Immature natural killer cell (primary cell): ENCODE data around the gene PRKN. TPM values are rescaled to one million over a fixed set of nuclear protein-coding genes. Genes with fewer than 3 reads are reported as not detected.

Experiments used
- DNase-seq, 3 donors: peaks; one replicate each; pipeline ENCODE4 v3.0.0; 2022; ENCODE audit warnings: mixed read lengths in 1 of 3
- H3K27ac Mint-ChIP-seq, 6 donors: one replicate each; pipeline ENCODE4 v1.8.0; 2020; ENCODE audit warnings: mixed read lengths in 6 of 6, mild to moderate bottlenecking in 5 of 6, inconsistent platforms in 4 of 6, moderate library complexity in 3 of 6
- H3K27me3 Mint-ChIP-seq, 3 donors: one replicate each; pipeline ENCODE4 v1.8.0; 2020 to 2021; ENCODE audit warnings: low read depth in 3 of 3, mild to moderate bottlenecking in 3 of 3, mixed read lengths in 3 of 3, moderate library complexity in 3 of 3, inconsistent platforms in 1 of 3
- H3K36me3 Mint-ChIP-seq, 3 donors: one replicate each; pipeline ENCODE4 v1.8.0; 2020; ENCODE audit warnings: mixed read lengths in 3 of 3, inconsistent platforms in 2 of 3, mild to moderate bottlenecking in 2 of 3
- H3K4me1 Mint-ChIP-seq, 2 donors: one replicate each; pipeline ENCODE4 v1.8.0; 2020; ENCODE audit warnings: inconsistent platforms in 2 of 2, mild to moderate bottlenecking in 2 of 2, mixed read lengths in 2 of 2, moderate library complexity in 1 of 2
- H3K4me3 Mint-ChIP-seq, 5 donors: one replicate each; pipeline ENCODE4 v1.8.0; 2020; ENCODE audit warnings: mild to moderate bottlenecking in 5 of 5, mixed read lengths in 5 of 5, inconsistent platforms in 3 of 5, moderate library complexity in 3 of 5
- H3K9me3 Mint-ChIP-seq, 6 donors: one replicate each; pipeline ENCODE4 v1.8.0; 2020; ENCODE audit warnings: mild to moderate bottlenecking in 6 of 6, mixed read lengths in 6 of 6, inconsistent platforms in 4 of 6, moderate library complexity in 3 of 6
- polyA plus RNA-seq, 3 donors: library from polyadenylated mRNA; unstranded; fragments of 300-500 nt; fragmentation: Illumina TruSeq; gene quantifications; one replicate each; pipeline ENCODE4 v1.2.3, GENCODE V29; 2021

The PRKN gene
- polyA plus RNA-seq, 3 donors from 2014 or later = 0.37 to 6.4 (median 2.8) TPM

DNA sequence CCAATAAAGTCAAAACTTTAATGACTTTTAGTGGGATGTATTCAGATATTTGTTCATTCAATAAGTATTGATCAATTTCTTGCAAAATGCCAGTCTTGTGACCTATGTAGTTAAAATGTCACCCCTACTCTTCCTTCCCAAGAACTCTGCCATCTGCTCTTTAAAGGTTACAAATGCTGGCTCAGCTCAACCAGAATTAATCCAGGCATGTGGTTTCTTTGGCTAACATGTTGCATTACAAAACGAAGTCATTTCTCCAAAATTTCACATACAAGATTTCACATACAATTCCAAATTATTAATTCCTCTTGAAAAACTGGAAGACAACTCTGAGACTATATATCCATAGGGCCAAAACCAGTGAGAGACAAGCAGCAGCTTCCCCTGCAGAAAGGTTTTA is 395.7 kb downstream of the PRKN start:
- Mint-ChIP-seq H3K27ac (no peak overlapping the region), H3K9me3 (peaks cover 17 to 58% (median 25%) of the 10 kb centered on the region in 6 donors), H3K27me3 (peaks cover 0 to 5% (median 2%) of the 10 kb centered on the region in 3 donors), H3K4me1 (no peaks in the 10 kb centered on the region), H3K4me3 (no peak overlapping the region), H3K36me3 (peaks cover 0 to 4% (median 0%) of the 10 kb centered on the region in 3 donors)
- no peak for DNase-seq

DNA sequence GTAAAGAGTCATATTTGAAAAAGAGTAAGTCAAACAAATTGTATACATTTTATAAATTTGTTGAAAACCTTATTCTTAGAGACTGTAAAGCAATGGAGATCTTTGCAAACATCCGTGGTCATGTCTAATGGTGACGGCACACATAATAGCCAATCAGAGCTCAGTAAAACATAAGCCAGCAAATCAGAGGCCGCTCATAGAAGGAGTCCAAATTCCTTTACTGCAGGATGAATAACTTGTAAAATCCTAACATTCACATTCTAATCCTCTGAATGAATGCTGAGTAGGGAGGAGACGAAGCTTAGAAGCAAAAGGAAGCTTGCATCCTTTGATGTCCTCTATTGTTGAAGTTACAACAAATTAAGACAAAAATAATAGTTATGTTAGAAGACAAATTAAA is 401.7 kb downstream of the PRKN start:
- Mint-ChIP-seq H3K4me1 (no peaks in the 10 kb centered on the region), H3K27ac (no peak overlapping the region), H3K4me3 (no peak overlapping the region), H3K36me3 (no peaks in the 10 kb centered on the region), H3K9me3 (peaks cover 13 to 47% (median 27%) of the 10 kb centered on the region in 6 donors), H3K27me3 (peaks cover 0 to 5% (median 0%) of the 10 kb centered on the region in 3 donors)
- no peak for DNase-seq

DNA sequence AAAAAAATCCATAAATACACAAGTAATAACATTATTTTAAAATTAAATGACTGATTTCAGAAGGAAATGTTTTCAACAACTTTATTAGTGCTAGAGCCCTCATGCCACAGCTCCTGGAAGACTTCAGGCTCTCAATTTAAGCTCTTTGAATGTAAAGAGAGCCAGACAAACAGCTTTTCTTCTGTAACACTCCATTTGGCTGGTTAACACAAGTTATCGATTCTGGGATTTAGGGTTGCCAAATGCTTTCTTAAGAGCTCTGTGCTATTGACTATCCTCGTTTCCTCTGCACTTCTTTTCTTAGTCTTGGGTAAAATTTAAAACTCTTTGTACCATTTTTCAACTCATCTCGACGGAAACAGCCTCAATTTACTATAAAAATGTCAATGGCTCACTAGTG is 402.5 kb downstream of the PRKN start:
- no peaks in the 10 kb centered on the region for H3K4me1 Mint-ChIP-seq
- no peak for DNase-seq
- H3K27me3 Mint-ChIP-seq = peaks cover 0 to 5% (median 0%) of the 10 kb centered on the region in 3 donors
- H3K9me3 Mint-ChIP-seq = peaks cover 13 to 53% (median 30%) of the 10 kb centered on the region in 6 donors
- no peak overlapping the region for H3K4me3 Mint-ChIP-seq
- H3K36me3 Mint-ChIP-seq = no peaks in the 10 kb centered on the region
- no peak overlapping the region for H3K27ac Mint-ChIP-seq

DNA sequence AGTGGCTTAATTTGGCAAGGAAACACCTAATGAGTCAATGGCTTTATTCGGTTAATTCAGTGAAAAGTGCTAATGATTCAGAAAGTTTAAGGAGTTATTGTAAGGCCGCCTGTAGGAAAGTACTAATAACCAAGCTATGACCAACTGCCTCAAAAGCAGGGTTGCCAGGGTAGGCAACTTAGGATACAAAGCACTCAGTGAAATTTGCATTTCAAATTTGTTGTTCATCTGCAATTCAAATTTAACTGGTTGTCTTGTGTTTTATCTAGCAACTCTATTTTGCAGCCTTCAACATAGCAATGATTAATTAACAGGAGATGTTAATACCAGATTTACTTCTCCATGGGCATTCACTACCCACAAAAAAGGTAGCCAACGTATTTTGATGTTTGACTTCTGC is 412.3 kb downstream of the PRKN start:
- H3K36me3 Mint-ChIP-seq = no peaks in the 10 kb centered on the region
- H3K9me3 Mint-ChIP-seq = peaks cover 4 to 44% (median 11%) of the 10 kb centered on the region in 6 donors
- H3K4me3 Mint-ChIP-seq = no peak overlapping the region
- no peaks in the 10 kb centered on the region for H3K4me1 Mint-ChIP-seq
- no peak for DNase-seq
- H3K27me3 Mint-ChIP-seq = no peaks in the 10 kb centered on the region
- H3K27ac Mint-ChIP-seq = no peak overlapping the region

DNA sequence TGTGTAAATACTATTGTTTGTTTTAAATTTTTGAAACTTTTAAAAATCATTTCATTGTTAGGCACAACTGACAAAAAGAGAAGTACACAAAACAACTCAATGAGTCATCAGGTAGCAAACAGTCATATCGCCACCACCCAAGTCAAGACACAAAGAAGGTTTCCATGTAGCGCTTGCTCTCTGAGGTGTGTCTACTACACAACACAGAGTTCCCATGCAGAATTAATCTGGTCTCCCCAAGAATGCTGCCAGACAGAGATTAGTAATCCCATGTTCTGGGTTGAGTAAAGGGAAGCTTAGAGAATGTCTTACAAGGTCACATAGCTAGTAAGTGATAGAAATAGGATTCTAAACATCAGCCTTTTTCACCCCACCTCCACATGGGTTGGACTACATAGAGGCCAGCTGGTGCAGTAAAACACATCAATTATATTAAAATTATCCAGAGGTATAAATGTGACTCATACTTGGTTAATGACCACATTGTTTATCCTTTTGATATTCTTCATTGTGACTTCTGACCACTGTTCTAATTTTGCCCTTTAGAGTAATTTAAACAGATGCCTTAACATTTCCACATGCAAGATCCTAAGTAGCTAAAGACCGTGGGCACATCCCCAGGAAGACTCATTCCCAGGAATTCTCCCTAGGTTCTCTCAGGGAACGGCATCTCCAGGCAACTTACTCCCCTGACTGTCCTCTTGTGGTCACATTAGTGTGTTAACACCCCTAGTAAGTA is 413.5 kb downstream of the PRKN start:
- no peaks in the 10 kb centered on the region for H3K27me3 Mint-ChIP-seq
- H3K4me1 Mint-ChIP-seq = no peaks in the 10 kb centered on the region
- peaks cover 2 to 44% (median 13%) of the 10 kb centered on the region in 6 donors for H3K9me3 Mint-ChIP-seq
- H3K4me3 Mint-ChIP-seq = no peak overlapping the region
- H3K36me3 Mint-ChIP-seq = peaks cover 0 to 3% (median 0%) of the 10 kb centered on the region in 3 donors
- DNase-seq = no peak
- no peak overlapping the region for H3K27ac Mint-ChIP-seq

DNA sequence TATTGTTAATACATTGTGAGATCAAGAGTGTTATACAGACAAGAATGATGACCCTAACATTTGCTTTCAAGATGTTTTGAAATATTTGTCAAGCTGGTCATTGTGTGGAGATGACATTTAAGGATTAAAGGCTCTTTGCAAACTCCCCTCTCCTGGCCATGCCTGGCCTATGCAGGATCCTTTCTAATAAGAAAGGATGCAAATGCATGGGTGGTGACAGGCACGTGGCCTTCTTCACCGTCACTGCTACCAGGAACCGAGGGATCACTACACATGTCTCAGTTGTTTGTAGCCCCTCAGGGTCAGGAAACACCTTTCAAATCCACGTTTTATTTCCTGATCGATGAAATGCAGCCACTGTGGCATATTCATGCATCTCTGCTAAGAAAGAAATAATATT is 419.7 kb downstream of the PRKN start:
- Mint-ChIP-seq H3K4me1 (no peaks in the 10 kb centered on the region), H3K27ac (no peak overlapping the region), H3K36me3 (peaks cover 0 to 3% (median 0%) of the 10 kb centered on the region in 3 donors), H3K9me3 (peaks cover 0 to 19% (median 10%) of the 10 kb centered on the region in 6 donors), H3K4me3 (no peak overlapping the region), H3K27me3 (no peaks in the 10 kb centered on the region)
- no peak for DNase-seq

DNA sequence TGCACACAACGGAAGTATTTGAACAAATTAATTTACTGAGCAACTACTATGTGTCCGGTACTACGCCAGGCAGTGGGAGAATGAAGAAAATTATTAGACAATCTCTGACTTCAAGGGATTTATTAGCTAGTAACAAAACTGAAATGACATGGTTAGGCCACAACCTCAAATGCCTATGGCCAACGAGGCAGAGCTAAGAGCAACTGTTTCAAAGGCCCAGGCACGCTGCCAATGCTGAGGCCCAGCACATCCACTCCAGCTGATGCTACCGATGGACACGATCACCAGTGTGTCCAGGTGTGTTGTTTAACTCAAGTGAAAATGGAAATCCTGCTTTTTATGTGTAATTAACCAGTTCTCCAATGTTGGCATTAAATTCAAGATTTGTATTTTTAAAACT is 420.9 kb downstream of the PRKN start:
- peaks cover 0 to 8% (median 0%) of the 10 kb centered on the region in 3 donors for H3K36me3 Mint-ChIP-seq
- no peak overlapping the region for H3K4me3 Mint-ChIP-seq
- H3K4me1 Mint-ChIP-seq = no peaks in the 10 kb centered on the region
- no peak for DNase-seq
- no peak overlapping the region for H3K27ac Mint-ChIP-seq
- H3K9me3 Mint-ChIP-seq = peaks cover 0 to 25% (median 10%) of the 10 kb centered on the region in 6 donors
- no peaks in the 10 kb centered on the region for H3K27me3 Mint-ChIP-seq

DNA sequence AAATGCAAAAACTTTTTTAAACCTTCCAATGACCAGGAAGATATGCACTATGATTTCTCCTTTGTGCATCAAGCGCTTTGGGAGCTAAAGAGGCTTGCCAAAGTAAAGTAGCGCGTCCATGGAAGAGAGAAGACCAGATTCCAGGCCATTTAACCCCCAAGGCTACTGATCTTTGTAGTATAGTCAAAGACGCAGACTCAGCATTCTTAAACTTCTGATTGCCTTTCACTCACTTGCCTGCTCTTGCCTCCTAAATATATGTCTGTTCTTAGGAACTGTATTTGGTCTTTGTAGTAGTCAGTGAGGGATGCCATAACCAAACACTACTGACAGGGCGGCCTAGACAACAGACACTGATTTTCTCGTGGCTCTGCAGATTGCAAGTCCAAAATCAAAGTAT is 426.4 kb downstream of the PRKN start:
- H3K27me3 Mint-ChIP-seq = peaks cover 0 to 2% (median 0%) of the 10 kb centered on the region in 3 donors
- H3K4me3 Mint-ChIP-seq = no peak overlapping the region
- peaks cover 1 to 26% (median 5%) of the 10 kb centered on the region in 6 donors for H3K9me3 Mint-ChIP-seq
- no peak overlapping the region for H3K27ac Mint-ChIP-seq
- DNase-seq = no peak
- H3K4me1 Mint-ChIP-seq = no peaks in the 10 kb centered on the region
- peaks cover 0 to 5% (median 0%) of the 10 kb centered on the region in 3 donors for H3K36me3 Mint-ChIP-seq

DNA sequence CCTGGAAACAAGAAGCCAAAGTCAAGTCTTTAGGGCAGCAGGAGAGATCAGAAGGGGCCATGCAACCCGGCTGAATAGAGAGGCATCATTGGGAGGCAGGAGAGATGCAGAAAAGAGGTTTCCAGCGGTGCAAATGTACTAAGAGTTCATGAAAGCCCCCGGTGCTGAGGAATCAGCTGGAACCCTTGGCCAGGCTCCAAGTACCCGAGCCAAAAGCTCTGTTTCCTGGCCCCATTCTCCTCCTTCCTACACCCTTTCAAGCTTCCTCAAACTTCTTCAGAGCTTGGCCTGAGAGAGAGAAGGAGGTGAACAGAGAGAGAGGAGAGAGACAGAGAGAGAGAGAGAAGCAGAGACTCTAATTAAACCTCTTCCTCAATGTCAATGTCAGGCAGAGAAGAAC is 433.5 kb downstream of the PRKN start:
- H3K9me3 Mint-ChIP-seq = peaks cover 4 to 23% (median 8%) of the 10 kb centered on the region in 6 donors

DNA sequence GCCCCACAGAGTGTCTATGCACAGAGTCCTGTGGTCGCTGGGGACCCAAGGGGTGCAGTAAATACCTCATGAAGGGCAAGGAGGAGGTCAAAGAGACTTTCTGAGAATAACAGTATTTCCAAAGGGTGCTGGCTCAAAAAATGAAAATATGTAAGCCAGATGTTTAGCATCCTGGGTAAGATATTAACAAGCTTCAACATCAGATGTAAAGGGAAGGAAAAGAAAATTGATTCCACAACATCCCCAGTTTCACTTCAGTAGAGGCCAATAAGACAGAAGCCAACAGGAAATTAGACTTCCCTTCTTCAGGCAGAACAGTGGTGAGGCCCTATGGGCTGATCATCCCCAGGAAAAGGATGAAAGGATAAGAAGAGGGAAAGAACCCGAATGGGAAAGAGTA is 434.7 kb downstream of the PRKN start:
- Mint-ChIP-seq H3K27ac (no peak overlapping the region), H3K4me1 (no peaks in the 10 kb centered on the region), H3K9me3 (peaks cover 5 to 28% (median 11%) of the 10 kb centered on the region in 6 donors), H3K36me3 (peaks cover 0 to 3% (median 0%) of the 10 kb centered on the region in 3 donors), H3K4me3 (no peak overlapping the region), H3K27me3 (peaks cover 0 to 1% (median 0%) of the 10 kb centered on the region in 3 donors)
- DNase-seq = no peak

More for the DNA sequence above, 433.5 kb downstream of the PRKN start:
- no peak overlapping the region for H3K4me3 Mint-ChIP-seq
- peaks cover 0 to 1% (median 0%) of the 10 kb centered on the region in 3 donors for H3K27me3 Mint-ChIP-seq
- no peak overlapping the region for H3K27ac Mint-ChIP-seq
- no peak for DNase-seq
- no peaks in the 10 kb centered on the region for H3K4me1 Mint-ChIP-seq
- peaks cover 0 to 3% (median 0%) of the 10 kb centered on the region in 3 donors for H3K36me3 Mint-ChIP-seq

DNA sequence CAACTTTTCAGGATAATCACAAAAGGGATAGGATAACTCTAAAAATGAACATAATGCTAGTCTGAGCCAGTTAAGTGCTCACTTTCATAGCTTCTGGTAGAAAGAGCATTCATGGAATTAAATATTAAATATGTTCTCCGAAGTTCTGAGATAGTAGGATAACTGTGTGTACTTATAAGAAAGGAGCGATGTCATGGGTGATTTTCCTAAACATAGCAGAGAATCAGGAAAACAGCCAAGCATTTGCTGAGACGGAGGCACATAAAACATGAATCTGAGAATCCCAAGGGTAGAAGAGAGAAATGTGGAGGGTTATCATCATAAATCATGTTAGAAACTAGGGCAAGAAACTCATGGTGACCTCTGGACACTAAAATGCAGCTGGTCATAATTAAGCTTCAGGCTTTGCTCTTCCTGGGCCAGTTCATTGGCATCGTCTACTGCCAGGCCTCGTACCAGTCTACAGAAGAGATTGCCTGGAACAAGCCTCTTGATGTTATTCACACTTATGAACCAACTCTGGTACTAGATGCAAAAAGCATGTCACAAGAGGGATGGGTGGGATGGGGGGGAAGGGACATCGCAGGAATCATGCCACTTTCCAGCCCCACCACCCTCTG is 436.6 kb downstream of the PRKN start:
- peaks cover 0 to 1% (median 0%) of the 10 kb centered on the region in 3 donors for H3K27me3 Mint-ChIP-seq

DNA sequence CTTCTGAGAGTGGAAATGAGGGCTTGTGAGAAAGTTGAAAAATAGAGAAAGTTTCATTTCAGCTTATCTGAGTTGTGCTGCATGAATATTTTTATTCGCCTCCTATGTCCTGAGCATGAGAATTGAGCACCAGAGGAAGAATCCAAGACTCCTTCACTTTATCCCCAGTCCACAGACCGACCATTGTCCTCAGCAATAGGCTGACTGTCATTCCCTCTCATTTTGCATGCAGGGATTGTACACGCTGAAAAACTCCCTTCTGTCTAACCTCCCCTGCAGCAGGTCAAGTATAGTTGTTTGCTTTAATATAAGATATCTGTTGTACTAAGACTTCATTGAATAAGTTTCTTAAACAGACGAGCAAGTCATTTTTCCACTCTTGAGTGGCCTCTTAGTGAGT is 437.6 kb downstream of the PRKN start:
- no peak overlapping the region for H3K4me3 Mint-ChIP-seq
- peaks cover 0 to 3% (median 0%) of the 10 kb centered on the region in 3 donors for H3K36me3 Mint-ChIP-seq
- no peak overlapping the region for H3K27ac Mint-ChIP-seq
- no peaks in the 10 kb centered on the region for H3K4me1 Mint-ChIP-seq
- peaks cover 7 to 29% (median 10%) of the 10 kb centered on the region in 6 donors for H3K9me3 Mint-ChIP-seq
- no peak for DNase-seq
- peaks cover 0 to 1% (median 1%) of the 10 kb centered on the region in 3 donors for H3K27me3 Mint-ChIP-seq

More for the DNA sequence above, 436.6 kb downstream of the PRKN start:
- H3K36me3 Mint-ChIP-seq = peaks cover 0 to 3% (median 0%) of the 10 kb centered on the region in 3 donors
- H3K4me1 Mint-ChIP-seq = no peaks in the 10 kb centered on the region
- no peak for DNase-seq
- no peak overlapping the region for H3K4me3 Mint-ChIP-seq
- peaks cover 7 to 29% (median 13%) of the 10 kb centered on the region in 6 donors for H3K9me3 Mint-ChIP-seq
- H3K27ac Mint-ChIP-seq = no peak overlapping the region

DNA sequence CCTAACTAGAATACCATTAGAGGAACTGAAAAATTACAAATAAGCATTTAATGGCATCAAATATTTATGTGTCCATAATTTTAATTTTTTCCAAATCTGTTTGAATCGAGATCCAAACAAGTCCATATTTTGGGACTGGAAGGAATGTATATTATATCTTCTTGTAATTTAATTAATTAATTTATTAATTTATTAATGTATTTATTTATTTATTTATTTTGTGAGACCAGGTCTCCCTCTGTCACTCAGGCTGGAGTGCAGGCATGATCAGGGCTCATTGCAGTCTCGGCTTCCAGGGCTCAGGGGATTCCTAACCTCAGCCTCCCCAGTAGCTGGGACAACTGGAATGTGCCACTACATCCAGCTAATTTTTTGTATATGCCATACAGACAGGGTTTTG is 453.6 kb downstream of the PRKN start:
- Mint-ChIP-seq H3K36me3 (no peaks in the 10 kb centered on the region), H3K4me3 (no peak overlapping the region), H3K27ac (no peak overlapping the region), H3K4me1 (no peaks in the 10 kb centered on the region), H3K9me3 (peaks cover 2 to 34% (median 8%) of the 10 kb centered on the region in 6 donors), H3K27me3 (no peaks in the 10 kb centered on the region)
- DNase-seq = no peak

DNA sequence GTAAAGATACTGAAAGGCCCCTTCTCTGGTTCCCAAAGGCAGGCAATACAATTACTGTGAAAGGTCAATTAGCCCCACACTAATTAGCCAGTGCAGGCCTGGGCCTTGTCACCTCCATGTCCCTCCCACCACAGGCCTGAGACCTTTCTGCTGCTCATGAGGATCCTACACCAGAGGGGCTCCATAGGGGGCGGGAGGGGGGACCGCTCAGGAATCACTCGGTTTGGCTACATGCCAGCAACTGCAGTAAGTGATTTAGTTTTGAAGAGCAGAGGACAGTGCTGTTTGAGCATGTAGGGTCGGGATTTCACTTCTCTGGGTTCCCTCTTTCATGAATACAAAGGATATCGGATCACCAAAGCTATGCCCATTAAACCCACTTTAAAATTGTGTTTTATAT is 455.6 kb downstream of the PRKN start:
- H3K36me3 Mint-ChIP-seq = no peaks in the 10 kb centered on the region
- H3K27me3 Mint-ChIP-seq = no peaks in the 10 kb centered on the region
- H3K9me3 Mint-ChIP-seq = peaks cover 2 to 15% (median 4%) of the 10 kb centered on the region in 6 donors
- H3K27ac Mint-ChIP-seq = no peak overlapping the region
- no peaks in the 10 kb centered on the region for H3K4me1 Mint-ChIP-seq
- DNase-seq = no peak
- H3K4me3 Mint-ChIP-seq = no peak overlapping the region
